ENCODE results near the gene CELF6. TPM values are rescaled to one million over a fixed set of nuclear protein-coding genes. Genes with fewer than 3 reads are reported as not detected.
A peak's percentile ranks its signal among the peaks of the same experiment; 100 is the strongest.

The CELF6 gene
- total RNA-seq, 1 donor from 2014 or later, result 1.0 TPM

DNA sequence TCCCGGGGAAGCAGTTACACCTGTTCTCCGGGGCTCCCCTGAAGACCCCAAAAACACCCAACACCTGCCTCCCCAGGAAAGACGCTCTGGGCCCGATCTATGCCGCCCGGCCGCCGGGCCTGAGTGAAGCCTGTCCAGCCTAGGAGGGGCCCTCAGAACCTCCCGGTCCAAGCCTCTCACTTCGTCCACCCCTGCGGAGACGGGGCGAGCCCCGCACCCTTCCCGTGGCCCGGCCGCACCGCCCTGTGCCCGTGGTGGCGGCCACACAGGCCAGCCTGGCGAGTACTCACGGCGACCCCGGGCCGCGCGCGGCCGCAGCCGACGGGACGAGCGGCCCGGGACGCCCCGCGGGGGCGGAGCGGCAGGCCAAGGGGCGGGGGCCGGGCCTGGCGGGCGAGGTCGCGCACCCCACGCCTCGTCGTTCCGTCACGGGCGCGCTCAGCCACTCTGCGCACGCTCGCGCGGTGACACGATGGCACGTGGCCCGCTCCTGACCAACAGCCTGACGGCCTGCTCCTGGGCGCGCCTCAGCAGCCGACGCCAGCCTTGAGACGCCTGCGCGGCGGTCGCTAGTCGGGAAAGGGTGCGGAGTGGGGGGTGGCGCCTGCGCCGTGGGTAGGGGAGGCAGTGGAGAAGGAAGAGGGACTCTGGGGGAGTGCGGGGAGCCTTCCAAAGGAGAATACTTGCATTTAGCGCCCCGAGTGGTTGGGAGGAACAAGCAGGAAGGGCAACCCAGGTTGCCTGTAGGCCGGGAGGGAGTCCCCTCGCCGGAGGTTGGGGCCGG is 47.6 kb downstream of the CELF6 start, which contains the start of gene PARP6:
Gene PARP6, minus strand, starts transcription at position 342 of the 784 bp plus-strand sequence. CDS start 5,077 bp downstream, outside the sequence.
- DNase-seq (ENCODE audit: low read depth), result peak; percentile 99

DNA sequence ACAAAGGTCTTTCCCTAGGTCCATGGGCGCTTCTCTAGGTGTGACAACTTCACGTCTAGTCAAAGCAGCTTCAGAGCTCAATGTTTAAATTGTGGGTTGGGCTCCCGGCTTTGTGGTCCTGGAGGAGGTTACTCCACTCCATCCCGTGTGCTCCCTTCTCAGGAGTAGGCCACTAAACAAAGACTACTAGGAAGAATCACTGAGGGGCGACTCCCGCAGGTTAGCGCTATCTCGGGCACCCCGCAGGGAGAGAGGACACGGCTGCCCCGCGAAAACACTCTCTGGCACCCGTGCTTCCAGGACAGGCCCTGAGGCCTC is 48.1 kb downstream of the CELF6 start:
- DNase-seq (ENCODE audit: low read depth), result peak; percentile 21

DNA sequence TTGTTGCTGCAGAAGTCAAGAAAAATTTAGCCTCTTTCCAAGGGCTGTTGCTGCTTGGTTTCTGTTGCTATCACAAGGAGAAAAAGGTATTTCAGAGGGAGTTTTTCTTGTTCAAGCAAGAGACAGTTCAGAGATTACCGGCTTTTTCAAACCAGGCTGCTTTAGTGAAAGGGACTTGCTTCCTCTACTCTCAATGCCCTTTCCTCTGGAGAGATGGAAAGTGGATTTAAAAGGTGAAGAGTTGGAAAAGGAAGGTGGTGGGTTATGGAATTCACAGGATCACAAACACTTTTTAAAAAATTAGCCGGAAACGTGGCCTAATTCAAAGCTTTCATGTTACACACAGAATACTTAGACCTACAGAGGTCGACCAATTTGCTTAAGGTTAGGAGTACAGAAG is 48.7 kb downstream of the CELF6 start:
- DNase-seq (ENCODE audit: low read depth), result no peak

DNA sequence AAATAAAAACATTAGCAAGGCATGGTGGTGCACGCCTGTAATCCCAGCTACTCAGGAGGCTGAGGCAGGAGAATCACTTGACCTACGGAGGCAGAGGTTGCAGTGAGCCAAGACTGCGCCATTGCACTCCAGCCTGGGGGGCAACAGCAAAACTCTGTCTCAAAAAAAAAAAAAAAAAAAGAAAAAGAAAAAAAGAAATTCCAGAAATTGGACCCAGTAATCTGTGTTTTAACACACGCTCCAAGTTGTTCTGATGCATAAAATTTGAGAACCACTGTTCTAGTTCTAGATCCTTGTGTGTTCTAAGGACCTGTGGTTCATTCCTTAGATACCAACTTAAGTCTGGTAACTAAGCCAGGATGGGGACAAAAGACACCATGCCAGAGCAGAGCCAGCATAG is 50.2 kb downstream of the CELF6 start:
- no peak for DNase-seq (ENCODE audit: low read depth)

DNA sequence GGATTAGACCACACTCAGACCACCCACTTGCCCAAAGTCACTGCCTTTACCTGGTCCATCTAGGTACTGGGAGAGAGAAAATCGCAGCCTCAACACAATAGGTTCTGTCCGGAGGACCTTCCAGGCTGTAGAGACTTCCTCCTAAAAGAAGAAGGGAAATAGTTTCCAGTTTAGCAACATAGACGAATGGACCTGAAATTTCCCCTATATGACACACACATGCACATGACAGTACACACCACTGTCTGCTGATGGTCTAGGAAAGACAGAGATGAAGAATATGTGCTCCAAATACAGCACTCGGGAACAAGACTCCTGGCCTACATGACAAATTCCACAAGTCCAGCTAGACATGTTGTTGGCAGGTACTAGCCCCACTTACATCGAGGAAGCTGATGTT is 54.9 kb downstream of the CELF6 start:
- no peak for DNase-seq (ENCODE audit: low read depth)

DNA sequence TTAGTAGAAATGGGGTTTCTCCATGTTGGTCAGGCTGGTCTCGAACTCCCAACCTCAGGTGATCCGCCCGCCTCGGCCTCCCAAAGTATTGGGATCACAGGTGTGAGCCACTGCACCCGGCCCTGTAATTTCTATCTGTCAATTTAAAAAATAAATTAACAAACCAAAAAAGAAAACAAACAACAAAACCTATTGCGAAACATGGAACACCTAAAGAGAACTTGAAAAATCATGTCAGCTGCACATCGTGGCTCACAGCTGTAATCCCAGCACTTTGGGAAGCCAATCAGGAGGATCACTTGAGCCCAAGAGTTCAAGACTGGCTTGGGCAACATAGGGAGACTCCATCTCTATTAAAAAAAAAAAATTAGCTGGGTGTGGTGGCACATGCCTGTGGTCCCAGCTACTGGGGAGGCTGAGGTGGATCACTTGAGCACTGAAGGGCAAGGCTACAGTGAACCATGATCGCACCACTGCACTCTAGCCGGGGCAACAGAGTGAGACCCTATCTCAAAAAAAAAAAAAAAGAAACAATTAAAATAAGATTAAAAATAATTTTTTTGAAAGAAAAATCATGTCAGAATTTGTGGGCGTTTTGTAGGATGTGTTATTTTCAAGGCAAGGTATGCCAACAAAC is 67.2 kb downstream of the CELF6 start:
- no peak for DNase-seq (ENCODE audit: low read depth)

DNA sequence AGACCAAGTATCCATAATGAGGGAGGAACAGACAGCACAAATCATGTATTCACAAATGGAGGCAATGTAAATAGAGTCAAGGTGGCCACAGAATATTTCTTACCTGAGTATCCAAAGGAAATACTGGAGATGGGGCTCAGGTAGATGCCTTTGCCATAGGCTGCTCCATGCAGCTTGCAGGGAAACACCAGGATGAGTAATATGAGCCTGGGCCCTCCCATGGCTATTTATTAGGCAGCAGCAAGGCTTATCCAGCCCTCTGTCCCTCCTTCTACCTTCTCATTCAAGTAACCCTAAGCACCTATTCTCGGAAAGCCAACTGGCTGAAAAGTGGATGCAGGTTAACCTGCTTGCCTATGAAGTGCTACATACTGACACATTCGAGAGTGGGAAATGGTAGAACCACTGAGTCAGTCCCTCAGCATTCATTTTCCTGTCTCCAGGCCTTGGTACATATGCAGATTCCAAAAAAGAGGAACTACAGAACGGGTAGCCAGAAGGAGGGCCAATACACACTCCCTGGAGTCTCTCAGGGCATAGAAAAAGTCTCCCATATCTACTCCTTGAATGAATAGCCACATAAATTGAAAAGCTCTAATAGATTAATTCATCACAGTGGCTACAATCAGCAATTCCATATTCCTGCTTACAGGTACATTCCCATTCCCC is 70.7 kb downstream of the CELF6 start:
- DNase-seq (ENCODE audit: low read depth), result no peak

DNA sequence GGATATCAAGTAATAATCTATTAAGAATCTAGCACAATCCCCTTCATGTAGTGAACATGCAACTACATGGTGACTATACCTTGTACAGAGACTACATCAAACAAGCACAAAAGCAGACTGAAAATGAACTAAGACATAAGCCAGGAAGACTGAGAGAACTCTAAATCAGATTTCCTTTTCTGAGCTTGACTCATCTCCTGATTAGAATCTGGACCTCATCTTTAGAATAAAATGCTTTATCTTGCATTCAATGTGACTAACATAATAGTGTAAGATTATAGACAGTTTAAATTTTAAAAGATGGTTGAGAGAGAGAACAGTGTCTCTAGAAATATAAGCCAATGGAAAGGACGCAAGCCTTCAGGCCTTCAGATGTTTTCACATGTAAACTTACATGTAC is 71.4 kb downstream of the CELF6 start:
- no peak for DNase-seq (ENCODE audit: low read depth)

DNA sequence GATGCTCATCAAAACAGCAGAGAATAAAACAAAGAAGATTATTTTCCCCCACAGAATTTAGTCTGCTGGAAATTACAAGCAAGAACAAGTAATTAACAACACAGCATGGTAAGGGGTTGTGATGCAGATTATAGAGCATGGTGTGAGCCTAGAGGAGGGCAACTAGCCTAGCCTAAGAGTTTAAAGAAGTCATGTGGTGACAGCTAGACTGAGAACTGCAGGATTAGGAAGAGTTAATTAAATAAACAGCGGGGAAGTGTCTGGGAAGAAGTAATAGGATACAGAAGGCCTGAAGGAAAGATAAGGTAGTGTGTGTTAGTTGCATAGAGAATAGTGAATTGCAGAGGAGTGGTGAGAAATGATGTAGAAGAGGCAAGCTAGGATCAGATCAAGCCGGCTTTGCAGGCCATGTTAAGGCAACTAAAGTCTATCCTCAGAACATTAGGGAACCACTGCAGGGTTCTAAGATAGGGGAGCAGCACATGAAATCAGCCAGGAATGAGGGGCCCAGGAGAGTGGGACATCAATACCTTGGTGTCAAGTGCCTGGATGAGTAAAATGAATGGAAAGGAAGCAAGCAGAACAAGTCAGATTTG is 77.1 kb downstream of the CELF6 start:
- DNase-seq (ENCODE audit: low read depth), result no peak

DNA sequence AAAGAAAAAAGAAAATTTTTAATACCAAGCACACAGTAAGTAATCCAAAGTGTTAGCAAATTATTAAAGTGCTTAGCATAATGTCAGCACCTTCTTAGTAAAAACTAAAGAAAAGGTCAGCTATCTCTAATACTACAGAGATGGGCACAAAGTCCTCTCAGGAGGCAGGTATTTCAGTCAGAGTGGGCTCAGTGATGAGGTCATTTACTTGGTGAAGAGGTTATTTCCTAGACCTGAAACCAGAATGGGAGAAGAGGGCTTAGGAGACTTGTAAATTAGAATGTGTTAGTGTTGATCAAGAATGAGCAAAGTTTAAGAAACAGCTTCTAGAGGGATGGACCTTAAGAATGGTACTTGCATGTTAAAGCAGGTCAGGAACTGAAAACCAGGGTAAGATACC is 80.3 kb downstream of the CELF6 start:
- DNase-seq (ENCODE audit: low read depth), result no peak

DNA sequence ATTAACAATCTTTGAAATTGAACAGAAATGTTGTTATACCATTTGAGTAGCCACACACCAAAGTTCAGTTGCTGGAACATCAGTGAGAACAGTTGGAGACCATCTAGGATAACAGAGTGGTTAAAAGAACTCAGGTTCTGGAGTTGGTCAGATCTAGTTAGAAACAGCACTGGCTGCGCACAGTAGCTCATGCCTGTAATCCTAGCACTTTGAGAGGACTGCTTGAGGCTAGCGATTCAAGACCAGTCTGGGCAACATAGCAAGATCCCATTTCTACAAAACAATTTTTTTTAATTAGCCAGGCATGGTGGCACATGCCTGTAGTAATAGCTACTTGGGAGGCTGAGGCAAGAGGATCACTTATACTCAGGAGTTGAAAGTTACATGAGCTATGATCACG is 81.4 kb downstream of the CELF6 start:
- DNase-seq (ENCODE audit: low read depth), result no peak

DNA sequence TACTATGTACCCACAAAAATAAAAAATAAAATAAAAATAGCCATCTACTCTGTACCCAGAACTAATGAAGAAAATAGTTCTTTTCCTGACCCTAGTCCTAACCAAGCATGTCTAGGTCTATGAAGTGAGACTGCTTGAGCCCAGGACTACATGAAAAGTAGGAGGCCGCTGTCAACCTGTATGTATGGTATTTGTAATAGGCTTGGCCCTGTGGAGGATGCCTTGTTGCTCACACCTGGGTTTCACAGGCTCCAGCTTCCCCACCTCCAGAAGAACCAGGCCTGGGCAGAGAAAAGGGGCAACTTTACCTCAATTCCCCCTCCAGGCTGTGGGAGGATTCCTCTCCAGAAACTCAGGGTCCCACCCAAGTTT is 82.1 kb downstream of the CELF6 start:
- no peak for DNase-seq (ENCODE audit: low read depth)

DNA sequence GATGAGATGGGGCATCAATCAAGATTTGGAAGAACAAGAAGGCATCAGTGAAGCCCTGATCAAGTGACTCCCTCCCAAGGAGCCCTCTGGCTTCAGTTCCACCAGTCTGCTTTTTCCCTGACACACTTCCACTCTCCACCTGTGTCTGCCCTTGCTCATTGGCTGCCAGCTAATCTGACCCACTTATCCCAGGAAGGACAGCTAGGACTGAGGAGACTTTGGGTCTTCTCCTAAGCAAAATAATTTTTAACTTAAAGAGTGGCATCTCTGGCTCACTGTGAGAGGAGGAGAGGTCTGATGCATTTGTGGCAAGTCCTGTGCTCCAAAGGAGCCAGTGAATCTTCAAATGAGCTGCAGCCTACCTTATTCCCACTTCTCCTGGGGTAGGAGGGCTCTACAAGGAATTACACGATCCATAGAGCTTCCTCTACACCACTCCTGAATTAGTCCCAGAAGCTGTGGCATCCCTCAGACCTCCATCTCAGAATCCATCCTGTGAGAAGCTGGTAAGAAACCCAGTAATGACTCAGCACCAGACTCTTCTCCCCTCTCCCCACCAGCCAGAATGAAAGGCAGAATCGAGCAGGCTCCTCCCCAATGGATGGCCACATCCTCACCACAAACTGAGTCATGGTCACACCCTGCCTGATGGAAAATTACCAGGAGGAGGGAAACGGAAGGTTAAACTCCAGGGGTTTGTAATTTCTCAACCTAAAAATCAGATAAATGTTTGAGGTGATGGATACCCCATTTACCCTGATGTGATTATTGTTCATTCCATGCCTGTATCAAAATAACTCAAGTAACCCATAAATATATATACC is 82.7 kb downstream of the CELF6 start:
- DNase-seq (ENCODE audit: low read depth), result peak; percentile 99

DNA sequence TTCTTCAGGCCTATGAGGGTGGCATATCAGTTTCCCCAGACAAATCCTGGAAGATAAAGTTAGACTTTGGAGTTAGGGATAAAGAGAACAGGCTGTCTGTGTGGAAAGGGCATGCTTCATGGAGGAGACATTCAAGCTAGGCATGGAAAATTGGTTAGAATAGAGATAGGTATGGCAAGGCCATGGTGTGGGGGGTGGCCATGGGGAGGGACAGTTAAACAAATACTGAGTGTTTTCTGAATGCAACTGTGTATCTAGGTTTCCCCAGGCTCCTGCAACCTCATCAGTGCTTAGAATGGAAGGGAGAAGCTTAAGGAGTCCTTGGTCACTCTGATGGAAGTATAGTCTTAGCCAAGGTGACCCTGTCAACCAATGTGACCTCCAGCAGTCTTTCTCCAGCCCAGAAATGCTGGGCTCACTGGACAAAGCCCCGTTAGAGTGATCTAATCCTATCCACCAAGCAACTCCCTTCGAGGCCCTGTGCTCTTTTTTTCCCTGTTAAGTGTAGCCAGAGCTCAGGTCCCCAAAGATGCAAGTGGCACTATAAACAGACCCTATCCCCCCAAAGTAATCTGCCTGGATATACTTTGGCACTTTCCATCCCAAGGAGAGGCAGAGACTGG is 83.5 kb downstream of the CELF6 start:
- no peak for DNase-seq (ENCODE audit: low read depth)

DNA sequence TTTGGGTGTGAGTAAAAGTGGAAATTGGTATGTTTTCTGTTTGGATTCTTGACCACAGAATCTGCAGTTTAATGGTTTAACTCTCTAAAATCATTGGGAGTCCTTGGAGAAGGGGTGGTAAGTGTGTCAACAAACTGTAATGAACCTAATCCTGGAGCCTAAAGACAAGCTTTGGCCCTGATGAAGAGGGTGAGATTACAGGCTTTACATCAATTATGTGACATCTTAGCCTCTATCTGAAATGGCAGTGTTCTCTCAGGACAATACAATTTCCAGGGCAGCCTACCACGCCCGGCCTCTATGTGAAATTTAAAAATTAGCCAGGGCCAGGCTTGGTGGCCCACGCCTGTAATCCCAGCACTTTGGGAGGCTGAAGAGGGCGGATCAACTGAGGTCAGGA is 84.7 kb downstream of the CELF6 start:
- DNase-seq (ENCODE audit: low read depth), result no peak

Other genes starting within 250 kb of the CELF6 start
- gene MYO9A, start 202.0 kb downstream of the CELF6 start, total RNA-seq, result 21.2 and 22.1 TPM in 2 replicates
- 2.1 and 3.2 TPM in 2 replicates for gene SENP8, start 201.8 kb downstream of the CELF6 start, total RNA-seq
- not detected in 2 replicates for gene GRAMD2A, start 122.4 kb downstream of the CELF6 start, total RNA-seq
- gene PKM, start 89.0 kb downstream of the CELF6 start, total RNA-seq, result 2,359 and 2,583 TPM in 2 replicates
- gene PARP6, start 47.6 kb downstream of the CELF6 start, total RNA-seq, result 53.1 and 61.4 TPM in 2 replicates
- gene HEXA, start 55.9 kb upstream of the CELF6 start, total RNA-seq, result 153 and 159 TPM in 2 replicates
- gene TMEM202, start 78.1 kb upstream of the CELF6 start, total RNA-seq, result not detected in 2 replicates
- gene ARIH1, start 154.2 kb upstream of the CELF6 start, total RNA-seq, result 32.6 and 40.4 TPM in 2 replicates

Data from myocyte (in vitro differentiated cells).